ENCODE measurements around the gene SLC24A5. TPM values are rescaled to one million over a fixed set of nuclear protein-coding genes. Genes with fewer than 3 reads are reported as not detected.

Gene SLC24A5
- total RNA-seq, result not detected
- long read RNA-seq, partial matches to known transcripts, result 0 of 1 reads
- long read RNA-seq, other reads (novel, unspliced or antisense), result 1 of 1 reads

- no peak for DNase-seq (ENCODE audit: low spot score)
- intact Hi-C loops (cut with DNase I), result no loop called here
Observed at GRCh38 chr15:48120745-48121144, at the start of gene SLC24A5. Gene SLC24A5 (plus strand): TSS chr15:48120990. CDS start chr15:48121045, 55 bp downstream.

- intact Hi-C loops (cut with DNase I), result no loop called here
Observed at GRCh38 chr15:48072941-48073340, 47.8 kb upstream of the SLC24A5 start.

GRCh38 chr15:48073881-48074280, 46.9 kb upstream of the SLC24A5 start:
- no peak for DNase-seq (ENCODE audit: low spot score)
- intact Hi-C loops (cut with DNase I), result no loop called here

More at GRCh38 chr15:48072941-48073340, 47.8 kb upstream of the SLC24A5 start:
- DNase-seq (ENCODE audit: low spot score), result no peak

- no peak for DNase-seq (ENCODE audit: low spot score)
- intact Hi-C loops (cut with DNase I), result no loop called here
Observed at GRCh38 chr15:48076454-48076853, 44.3 kb upstream of the SLC24A5 start.

- intact Hi-C loops (cut with DNase I), result no loop called here
- no peak for DNase-seq (ENCODE audit: low spot score)
Observed at GRCh38 chr15:48077616-48078184, 43.1 kb upstream of the SLC24A5 start.

- intact Hi-C loops (cut with DNase I), result no loop called here
- DNase-seq (ENCODE audit: low spot score), result no peak
Observed at GRCh38 chr15:48084759-48085590, 35.8 kb upstream of the SLC24A5 start.

- intact Hi-C loops (cut with DNase I), result no loop called here
- DNase-seq (ENCODE audit: low spot score), result no peak
Observed at GRCh38 chr15:48085591-48085930, 35.2 kb upstream of the SLC24A5 start.

- no peak for DNase-seq (ENCODE audit: low spot score)
- intact Hi-C loops (cut with DNase I), result no loop called here
Observed at GRCh38 chr15:48086133-48086532, 34.7 kb upstream of the SLC24A5 start.

- intact Hi-C loops (cut with DNase I), result no loop called here
- DNase-seq (ENCODE audit: low spot score), result no peak
Observed at GRCh38 chr15:48086576-48086975, 34.2 kb upstream of the SLC24A5 start.

GRCh38 chr15:48087844-48088243, 32.9 kb upstream of the SLC24A5 start:
- no peak for DNase-seq (ENCODE audit: low spot score)
- intact Hi-C loops (cut with DNase I), result no loop called here

GRCh38 chr15:48089702-48090101, 31.1 kb upstream of the SLC24A5 start:
- intact Hi-C loops (cut with DNase I), result no loop called here
- DNase-seq (ENCODE audit: low spot score), result no peak

- DNase-seq (ENCODE audit: low spot score), result no peak
- intact Hi-C loops (cut with DNase I), result no loop called here
Observed at GRCh38 chr15:48090115-48090514, 30.7 kb upstream of the SLC24A5 start.

- DNase-seq (ENCODE audit: low spot score), result no peak
- intact Hi-C loops (cut with DNase I), result no loop called here
Observed at GRCh38 chr15:48090666-48091065, 30.1 kb upstream of the SLC24A5 start.

- DNase-seq (ENCODE audit: low spot score), result no peak
- intact Hi-C loops (cut with DNase I), result no loop called here
Observed at GRCh38 chr15:48091522-48091921, 29.3 kb upstream of the SLC24A5 start.

GRCh38 chr15:48096355-48096786, 24.4 kb upstream of the SLC24A5 start:
- intact Hi-C loops (cut with DNase I), result no loop called here
- DNase-seq (ENCODE audit: low spot score), result no peak

GRCh38 chr15:48096813-48097212, 24.0 kb upstream of the SLC24A5 start:
- intact Hi-C loops (cut with DNase I), result no loop called here
- DNase-seq (ENCODE audit: low spot score), result no peak

- intact Hi-C loops (cut with DNase I), result no loop called here
- DNase-seq (ENCODE audit: low spot score), result no peak
Observed at GRCh38 chr15:48097264-48097663, 23.5 kb upstream of the SLC24A5 start.

- no peak for DNase-seq (ENCODE audit: low spot score)
- intact Hi-C loops (cut with DNase I), result no loop called here
Observed at GRCh38 chr15:48101376-48101961, 19.3 kb upstream of the SLC24A5 start.

- intact Hi-C loops (cut with DNase I), result no loop called here
- no peak for DNase-seq (ENCODE audit: low spot score)
Observed at GRCh38 chr15:48102167-48102566, 18.6 kb upstream of the SLC24A5 start.

- intact Hi-C loops (cut with DNase I), result no loop called here
- DNase-seq (ENCODE audit: low spot score), result no peak
Observed at GRCh38 chr15:48103647-48104046, 17.1 kb upstream of the SLC24A5 start.

GRCh38 chr15:48105936-48106335, 14.9 kb upstream of the SLC24A5 start:
- intact Hi-C loops (cut with DNase I), result no loop called here
- DNase-seq (ENCODE audit: low spot score), result no peak

Measured in cardiac septum (tissue), 1 donor.